Endothelial cell of umbilical vein (primary cell): ENCODE measurements around the gene CAMSAP3. TPM values are rescaled to one million over a fixed set of nuclear protein-coding genes. Genes with fewer than 3 reads are reported as not detected.

Experiments used
- BruUV-seq: library from RNA; stranded (reverse); fragments of 400-500 nt; replicated peaks from 2 replicates; lab custom pipeline; 2021; lab: Mats Ljungman, UMichigan
- CTCF ChIA-PET: fragments of 300-600, 350-600 bp; sonication (Branson Sonifier 250); formaldehyde crosslinking; loops from one replicate; lab custom pipeline; 2021; ENCODE audit warnings: antibody characterized with exemption, inconsistent platforms; lab: Charles Lee
- POLR2A ChIA-PET: fragments of 300-600, 350-600 bp; sonication (Branson Sonifier 250); formaldehyde crosslinking; loops from one replicate; lab custom pipeline; 2021; ENCODE audit warnings: antibody characterized with exemption, inconsistent platforms; lab: Charles Lee
- DNase-seq: peaks from one replicate; pipeline ENCODE4 v3.0.0-alpha.2; 2011; ENCODE audit warnings: low read depth, low spot score
- FAIRE-seq: peaks from 2 replicates; lab custom pipeline; 2011; peaks lifted over from hg19 to GRCh38; lab: Jason Lieb, UNC
- H2AFZ ChIP-seq: 2 replicates; pipeline ENCODE4 v1.6.0; 2012; ENCODE audit warnings: low read depth, low read length, control low read depth, inconsistent platforms
- H3K27ac ChIP-seq: 2 replicates; pipeline ENCODE4 v1.5.1; 2011; ENCODE audit warnings: low read depth, mild to moderate bottlenecking, control low read depth, low read length, moderate library complexity; ENCODE audit not compliant: insufficient read depth
- H3K27me3 ChIP-seq, 2 experiments: 2 replicates each; pipeline versions ENCODE4 v1.6.0 to v1.6.1; 2011; ENCODE audit warnings: low read length in 2 of 2, mixed read lengths in 1 of 2; ENCODE audit not compliant: control insufficient read depth in 2 of 2, insufficient read depth in 2 of 2
- H3K36me3 ChIP-seq, 2 experiments: 2 replicates in 1 of 2; 3 replicates in 1 of 2; pipeline ENCODE4 v1.5.1; 2011; ENCODE audit warnings: low read length in 2 of 2, mild to moderate bottlenecking in 1 of 2, moderate library complexity in 1 of 2; ENCODE audit not compliant: control insufficient read depth in 2 of 2, insufficient read depth in 2 of 2; ENCODE audit errors: extremely low read depth in 1 of 2
- H3K4me1 ChIP-seq: 3 replicates; pipeline ENCODE4 v1.5.1; 2011; ENCODE audit warnings: mild to moderate bottlenecking, low read length; ENCODE audit not compliant: control insufficient read depth, insufficient read depth; ENCODE audit errors: extremely low read depth
- H3K4me2 ChIP-seq: 2 replicates; pipeline ENCODE4 v1.6.1; 2011; ENCODE audit warnings: low read length, control low read depth, mixed read lengths; ENCODE audit not compliant: insufficient read depth
- H3K4me3 ChIP-seq, 3 experiments: fragments of 200-600 bp in 1 of 3; sonication (generic), shearing (Covaris generic) in 1 of 3; replicated peaks in 1 of 3; 2 replicates each; pipeline ENCODE4 v1.5.1; 2011 to 2016; ENCODE audit warnings: control low read depth in 3 of 3, low read length in 3 of 3, mild to moderate bottlenecking in 2 of 3, inconsistent platforms in 1 of 3, low read depth in 1 of 3, moderate library complexity in 1 of 3; ENCODE audit not compliant: insufficient read depth in 1 of 3
- H3K79me2 ChIP-seq: 2 replicates; pipeline ENCODE4 v1.6.0; 2012; ENCODE audit warnings: low read length, inconsistent platforms; ENCODE audit not compliant: control insufficient read depth, insufficient read depth
- H3K9ac ChIP-seq: replicated peaks from 2 replicates; pipeline ENCODE3; 2011; ENCODE audit warnings: low read length, control low read depth; ENCODE audit not compliant: insufficient read depth; ENCODE audit errors: extremely low read depth
- H3K9me1 ChIP-seq: replicated peaks from 3 replicates; pipeline ENCODE4 v1.6.0; 2011; ENCODE audit warnings: mild to moderate bottlenecking, low read length; ENCODE audit not compliant: control insufficient read depth, insufficient read depth; ENCODE audit errors: extremely low read depth
- H3K9me3 ChIP-seq: replicated peaks from 2 replicates; pipeline ENCODE4 v1.5.1; 2012; ENCODE audit warnings: low read length, inconsistent platforms; ENCODE audit not compliant: control insufficient read depth, insufficient read depth
- H4K20me1 ChIP-seq: replicated peaks from 2 replicates; pipeline ENCODE3; 2011; ENCODE audit warnings: mild to moderate bottlenecking, low read length; ENCODE audit not compliant: control insufficient read depth, insufficient read depth; ENCODE audit errors: extremely low read depth
- CTCF ChIP-seq, 2 donors: IDR thresholded peaks; 1 replicate in 1 of 2; 2 replicates in 1 of 2; pipeline ENCODE4 v1.5.1; 2011; ENCODE audit warnings: low read length in 2 of 2, mild to moderate bottlenecking in 2 of 2, moderate library complexity in 2 of 2, control low read depth in 1 of 2, inconsistent platforms in 1 of 2, low read depth in 1 of 2; ENCODE audit not compliant: insufficient read depth in 1 of 2; ENCODE audit errors: extremely low read depth in 1 of 2
- EZH2 ChIP-seq: IDR thresholded peaks from 2 replicates; pipeline ENCODE4 v1.6.1; 2012; ENCODE audit warnings: borderline replicate concordance, low read depth, mild to moderate bottlenecking, moderate library complexity, low read length, inconsistent platforms; ENCODE audit not compliant: severe bottlenecking
- FOS ChIP-seq: IDR thresholded peaks from 2 replicates; pipeline ENCODE4 v1.6.1; 2011; ENCODE audit warnings: mild to moderate bottlenecking, low read length, moderate library complexity, borderline replicate concordance; ENCODE audit not compliant: insufficient read depth
- GATA2 ChIP-seq: IDR thresholded peaks from 2 replicates; pipeline ENCODE4 v1.7.0; 2011; ENCODE audit warnings: low read depth, mild to moderate bottlenecking, moderate library complexity, mixed read lengths, low read length; ENCODE audit not compliant: insufficient read length, insufficient read depth
- JUN ChIP-seq: IDR thresholded peaks from 2 replicates; pipeline ENCODE4 v1.6.1; 2011; ENCODE audit warnings: borderline replicate concordance, low read depth; ENCODE audit not compliant: insufficient read length, insufficient read depth
- MAX ChIP-seq: IDR thresholded peaks from 2 replicates; pipeline ENCODE4 v1.6.1; 2011; ENCODE audit not compliant: insufficient read depth, insufficient read length
- MYC ChIP-seq: IDR thresholded peaks from one replicate; pipeline ENCODE4 v1.6.1; 2011; ENCODE audit warnings: mild to moderate bottlenecking, low read depth, low read length
- POLR2A ChIP-seq: IDR thresholded peaks from 2 replicates; pipeline ENCODE4 v1.6.1; 2012; ENCODE audit warnings: low read depth, mild to moderate bottlenecking, control low read depth, low read length
- POLR2AphosphoS5 ChIP-seq: IDR thresholded peaks from 2 replicates; pipeline ENCODE4 v1.6.1; 2012; ENCODE audit warnings: low read depth, mild to moderate bottlenecking, control low read depth, low read length, moderate library complexity; ENCODE audit not compliant: insufficient read depth
- dilution Hi-C: fragments of 300-500 bp; cut with MboI; formaldehyde crosslinking; loops from one replicate; pipeline ENCODE4 v1.15.0; 2019; ENCODE audit warnings: low sequenced_read_pairs; ENCODE audit not compliant: extremely low pct_ligation_motif_present
- intact Hi-C: fragments of 100-400 bp; cut with micrococcal nuclease; formaldehyde crosslinking; loops from one replicate; pipeline ENCODE4 v1.10.0; 2022
- polyA plus RNA-seq, 4 experiments: library from polyadenylated mRNA; depleted of rRNA in 3 of 4; stranded (reverse) in 3 of 4; unstranded in 1 of 4; fragments of >200 nt; gene quantifications; 2 replicates each; pipeline versions ENCODE4 v1.2.1 to v1.2.3, GENCODE V29; 2011 to 2012; ENCODE audit warnings: missing spikeins in 1 of 4
- total RNA-seq: library from RNA; stranded (reverse); gene quantifications from 2 replicates; pipeline ENCODE4 v1.2.3, GENCODE V29; 2021

Gene CAMSAP3
- total and polyA plus RNA-seq, 2 donors (not counting 3 experiments of a cell fraction or from before 2014, with no cell fraction given), result 0.11 to 0.22 TPM

DNA sequence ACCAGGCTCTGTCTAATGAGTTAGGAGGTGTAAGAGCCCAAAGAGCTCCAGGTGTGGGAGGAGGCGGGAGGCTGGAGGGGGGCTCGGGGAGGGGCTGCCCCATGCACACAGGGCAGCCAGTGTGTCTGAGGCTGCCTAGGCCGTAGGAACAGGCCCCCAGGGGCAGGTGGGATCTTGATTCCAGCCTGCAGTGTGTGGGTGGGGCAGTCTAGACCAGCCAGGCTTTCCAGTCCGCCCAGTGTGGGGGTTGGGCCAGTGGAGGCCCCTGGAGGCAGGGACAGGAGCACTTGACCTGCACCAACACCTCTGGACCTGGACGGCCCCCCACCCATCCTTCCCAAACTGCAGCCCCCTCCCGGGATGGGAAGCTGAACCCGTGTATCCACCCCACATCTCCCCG lies 5.4 kb upstream of the CAMSAP3 start:
- H3K4me2 ChIP-seq, result no peak overlapping the region
- no peak overlapping the region for H3K9ac ChIP-seq
- H3K27ac ChIP-seq, result no peak overlapping the region
- no peaks in the 10 kb centered on the region for H3K36me3 ChIP-seq
- H2AFZ ChIP-seq, result no peak overlapping the region
- intact Hi-C loops (no loop called here), dilution Hi-C loops (no loop called here)
- H3K27me3 ChIP-seq, result peaks cover 5% of the 10 kb centered on the region in 2 experiments
- no peaks in the 10 kb centered on the region for H3K9me1 ChIP-seq
- POLR2A ChIA-PET, result interaction anchor here (0.6 kb wide), 1 partner anchor 42 kb away, joined by 3 read pairs; no protein-coding TSS in a partner anchor
- DNase-seq (no peak), FAIRE-seq (no peak)
- H4K20me1 ChIP-seq, result no peaks in the 10 kb centered on the region
- no TSS peak for BruUV-seq
- no peaks in the 10 kb centered on the region for H3K79me2 ChIP-seq
- no peak overlapping the region for H3K4me3 ChIP-seq
- no peaks in the 10 kb centered on the region for H3K4me1 ChIP-seq
- TF ChIP-seq EZH2 (no peak), FOS (no peak), POLR2AphosphoS5 (no peak), MYC (no peak), POLR2A (no peak), CTCF (IDR thresholded peaks at IDR 0.05; ENCODE audit: extremely low read depth in 1 of 2, insufficient read depth in 1 of 2, low read depth in 1 of 2, low read length in 2 of 2) (no peak), MAX (no peak), JUN (no peak), GATA2 (no peak)
- CTCF ChIA-PET, result interaction anchor here (1.5 kb wide), 1 partner anchor 22 kb away, joined by 7 read pairs; no protein-coding TSS in a partner anchor
- H3K9me3 ChIP-seq, result no peaks in the 10 kb centered on the region
